HG03066 (cell line): ENCODE results near the gene TRIP4.
"Not testable (repeated sequence)": the region's sequence is repeated elsewhere in the genome, so short reads cannot be mapped to it uniquely, and the experiment has no call there.

ENCODE experiments used
- ATAC-seq: cut with Tn5 transposase; IDR thresholded peaks from one replicate; pipeline ENCODE4 v1.9.1; 2021; ENCODE audit warnings: low read depth; ENCODE audit not compliant: unreplicated experiment

TRIP4 gene

GRCh38 chr15:64380130-64380870 is 7.3 kb upstream of the TRIP4 start:
- ATAC-seq, result not testable (repeated sequence)

DNA sequence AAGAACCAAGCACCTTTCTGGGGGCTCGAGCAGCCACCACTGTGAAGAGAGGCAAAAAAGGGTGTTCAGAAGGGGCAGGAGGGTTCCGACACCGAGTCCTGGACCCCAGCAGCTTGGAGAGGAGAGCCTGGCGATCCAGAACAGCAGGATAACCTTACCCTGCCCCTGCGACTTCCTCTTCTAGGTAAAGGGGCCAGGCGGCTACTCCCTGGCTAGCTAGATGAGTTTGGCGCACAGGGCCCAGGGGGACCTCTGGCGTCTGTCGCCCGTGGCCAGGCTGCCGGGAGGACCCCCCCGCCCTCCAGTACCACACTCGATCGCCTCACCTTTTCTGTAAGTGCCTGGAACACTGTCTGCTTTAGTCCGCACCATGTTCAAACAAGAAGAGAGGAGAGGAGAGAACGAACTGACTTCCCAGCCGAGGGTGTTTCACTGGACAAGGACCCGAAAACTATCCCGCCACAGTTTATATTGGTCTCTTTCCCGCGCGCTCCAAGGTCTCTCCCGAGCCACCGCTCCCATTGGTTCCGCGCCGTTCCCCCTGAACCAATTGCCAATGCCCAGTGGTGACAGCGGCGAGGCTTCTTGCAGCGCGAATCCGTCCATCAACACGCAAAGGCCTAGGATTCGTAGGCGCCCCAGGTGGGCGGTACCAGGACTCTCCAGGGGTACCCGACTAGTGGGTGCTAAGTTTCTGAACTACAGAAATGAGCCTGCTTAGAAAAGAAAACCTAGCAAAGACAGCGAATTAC is 6.5 kb upstream of the TRIP4 start, which contains the start of gene PCLAF:
PCLAF (minus strand) TSS at position 442 of the 752 bp plus-strand sequence; CDS start at position 372, 70 bp downstream.
- ATAC-seq, result peak; percentile 92

GRCh38 chr15:64383760-64384159 is 3.9 kb upstream of the TRIP4 start:
- ATAC-seq, result no peak

GRCh38 chr15:64386291-64386690 is 1.3 kb upstream of the TRIP4 start:
- ATAC-seq, result no peak

- no peak for ATAC-seq
Measured at GRCh38 chr15:64389036-64389435, 1.4 kb downstream of the TRIP4 start.

- ATAC-seq, result not testable (repeated sequence)
Measured at GRCh38 chr15:64392471-64392870, 4.8 kb downstream of the TRIP4 start.

- no peak for ATAC-seq
Measured at GRCh38 chr15:64396789-64397188, 9.2 kb downstream of the TRIP4 start.

DNA sequence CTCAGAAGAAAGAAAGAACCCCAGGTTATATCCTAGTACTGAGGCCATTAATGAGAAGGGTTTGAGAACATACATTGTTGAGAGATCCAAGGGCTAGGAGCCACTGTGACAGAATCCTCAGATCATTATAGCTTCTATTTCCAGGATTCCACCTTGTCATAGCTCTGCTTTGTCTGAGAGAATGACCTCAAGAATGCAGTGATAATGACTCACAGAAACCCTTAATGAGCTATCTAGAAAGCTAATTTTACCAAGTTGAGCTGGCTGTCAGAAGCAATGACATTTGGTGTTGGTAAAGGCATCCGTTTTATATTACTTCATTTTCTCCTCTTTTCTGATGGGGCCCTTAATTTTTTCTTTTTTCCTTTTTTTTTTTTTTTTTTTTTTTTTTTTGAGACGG is 10.9 kb downstream of the TRIP4 start:
- ATAC-seq, result no peak

- ATAC-seq, result no peak
Measured at GRCh38 chr15:64400583-64400982, 12.9 kb downstream of the TRIP4 start.

GRCh38 chr15:64412216-64412615 is 24.6 kb downstream of the TRIP4 start:
- no peak for ATAC-seq

DNA sequence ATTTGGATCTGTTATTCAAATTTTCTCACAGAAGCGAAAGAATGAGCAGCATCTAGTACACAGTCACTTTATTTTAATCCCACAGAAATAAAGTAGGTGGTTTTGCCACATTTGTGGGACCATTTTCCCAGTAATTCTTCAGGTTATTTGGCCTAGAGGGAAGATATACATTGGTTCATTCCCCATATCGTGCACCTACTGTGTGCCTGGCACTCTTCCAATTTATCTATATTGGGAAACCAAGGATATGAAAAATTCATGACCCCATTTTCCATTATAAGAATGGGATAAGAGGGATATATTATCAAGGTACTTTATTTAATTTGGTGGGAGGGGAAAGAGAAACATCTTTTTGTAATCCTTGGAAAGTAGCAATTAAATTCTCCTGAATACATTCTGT is 35.1 kb downstream of the TRIP4 start:
- ATAC-seq, result no peak

- no peak for ATAC-seq
Measured at GRCh38 chr15:64423970-64424369, 36.3 kb downstream of the TRIP4 start.

DNA sequence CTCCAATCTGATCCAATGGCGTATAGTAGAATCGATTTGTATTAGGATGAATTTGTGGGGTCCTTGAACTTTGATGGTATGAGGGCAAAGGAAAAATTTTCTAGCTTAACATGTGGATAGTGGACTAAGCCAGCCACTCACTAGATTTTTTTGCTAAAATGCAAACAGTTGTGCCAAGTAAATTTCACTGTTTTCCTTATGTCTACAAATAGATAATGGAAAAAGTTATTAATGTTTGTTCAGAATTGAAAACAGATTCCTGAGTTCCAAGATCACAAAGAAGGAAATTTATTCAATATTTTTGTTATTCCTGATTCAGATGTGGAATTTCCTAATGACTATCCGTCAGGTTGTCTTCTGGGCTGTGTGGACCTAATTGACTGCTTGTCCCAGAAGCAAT is 37.6 kb downstream of the TRIP4 start:
- ATAC-seq, result no peak

DNA sequence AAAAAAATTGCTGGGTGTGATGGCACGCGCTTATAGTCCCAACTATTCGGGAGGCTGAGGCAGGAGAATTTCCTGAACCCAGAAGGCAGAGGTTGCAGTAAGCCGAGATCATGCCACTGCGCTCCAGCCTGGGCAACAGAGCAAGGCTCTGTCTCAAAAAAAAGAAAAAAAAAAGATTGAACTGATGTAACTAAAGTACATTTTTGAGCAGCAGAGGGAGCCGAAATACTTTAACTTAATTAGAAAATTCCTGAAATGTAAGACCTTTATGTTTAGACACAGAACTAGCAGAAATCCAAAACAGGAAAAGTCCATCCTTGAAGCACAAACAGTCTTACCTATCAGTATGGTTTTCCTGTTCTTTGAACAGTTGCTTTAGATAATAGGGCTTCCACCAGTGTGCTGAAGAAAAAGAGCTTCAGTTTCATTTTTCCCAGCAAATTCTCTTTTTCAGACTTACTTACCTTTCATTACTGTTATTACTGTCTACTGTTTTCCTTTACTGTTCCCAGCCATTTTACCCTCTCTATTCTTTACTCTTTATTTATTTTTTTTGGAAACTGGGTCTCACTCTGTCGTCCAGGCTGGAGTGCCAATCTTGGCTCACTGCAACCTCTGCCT is 39.3 kb downstream of the TRIP4 start:
- ATAC-seq, result no peak

- no peak for ATAC-seq
Measured at GRCh38 chr15:64429448-64429847, 41.8 kb downstream of the TRIP4 start.

DNA sequence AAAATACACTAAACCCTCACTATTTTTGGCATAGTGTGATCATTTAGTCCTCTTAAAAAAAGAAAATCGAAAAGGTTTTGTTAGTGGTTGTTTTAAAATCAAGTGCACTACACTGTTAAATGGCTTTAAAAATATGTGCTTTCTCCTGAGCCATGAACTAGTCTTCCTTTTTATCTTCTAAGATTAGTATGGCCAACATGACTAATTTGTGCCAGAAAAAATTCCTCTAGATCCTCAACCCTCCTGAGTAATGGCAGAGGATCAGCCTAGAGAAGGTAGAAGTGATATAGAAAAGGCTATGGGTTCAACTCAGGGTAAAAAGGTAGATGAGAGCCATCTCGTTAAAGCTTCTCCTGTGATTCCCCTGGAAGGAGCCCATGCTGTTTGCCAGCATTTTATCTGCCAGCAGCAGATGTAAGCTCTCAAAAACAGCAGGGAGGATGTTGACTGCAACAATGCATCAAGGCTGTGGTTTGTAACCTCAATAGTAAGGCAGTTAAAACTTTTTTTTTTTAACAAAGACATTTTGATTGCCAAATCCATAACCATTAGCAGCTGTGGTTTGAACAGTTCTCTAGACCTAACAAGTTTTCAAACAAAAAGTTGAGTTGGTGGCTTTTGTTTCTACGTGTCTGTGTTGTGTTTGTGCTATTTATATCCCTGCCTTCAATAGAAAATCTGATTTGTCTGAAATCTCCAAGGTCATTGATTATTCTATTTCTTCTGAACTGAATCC is 42.5 kb downstream of the TRIP4 start:
- no peak for ATAC-seq

DNA sequence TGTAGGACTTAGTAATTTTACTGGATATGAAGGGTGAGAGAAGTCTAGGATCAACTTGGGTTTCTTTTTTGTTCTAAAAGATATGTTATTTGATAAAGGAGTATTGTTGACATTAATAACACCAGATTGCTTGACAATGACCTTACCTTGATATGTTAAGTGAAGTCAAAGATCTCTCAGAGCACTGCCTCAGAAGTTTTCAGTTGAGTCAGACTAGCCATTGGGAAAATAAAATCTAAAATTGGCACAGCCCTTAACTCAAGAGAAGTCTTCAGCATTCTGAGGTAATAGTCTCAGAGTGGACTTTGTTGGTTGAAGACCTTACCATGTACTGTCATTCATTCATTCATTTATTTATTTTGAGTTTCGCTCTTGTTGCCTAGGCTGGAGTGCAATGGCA is 50.3 kb downstream of the TRIP4 start:
- ATAC-seq, result no peak

DNA sequence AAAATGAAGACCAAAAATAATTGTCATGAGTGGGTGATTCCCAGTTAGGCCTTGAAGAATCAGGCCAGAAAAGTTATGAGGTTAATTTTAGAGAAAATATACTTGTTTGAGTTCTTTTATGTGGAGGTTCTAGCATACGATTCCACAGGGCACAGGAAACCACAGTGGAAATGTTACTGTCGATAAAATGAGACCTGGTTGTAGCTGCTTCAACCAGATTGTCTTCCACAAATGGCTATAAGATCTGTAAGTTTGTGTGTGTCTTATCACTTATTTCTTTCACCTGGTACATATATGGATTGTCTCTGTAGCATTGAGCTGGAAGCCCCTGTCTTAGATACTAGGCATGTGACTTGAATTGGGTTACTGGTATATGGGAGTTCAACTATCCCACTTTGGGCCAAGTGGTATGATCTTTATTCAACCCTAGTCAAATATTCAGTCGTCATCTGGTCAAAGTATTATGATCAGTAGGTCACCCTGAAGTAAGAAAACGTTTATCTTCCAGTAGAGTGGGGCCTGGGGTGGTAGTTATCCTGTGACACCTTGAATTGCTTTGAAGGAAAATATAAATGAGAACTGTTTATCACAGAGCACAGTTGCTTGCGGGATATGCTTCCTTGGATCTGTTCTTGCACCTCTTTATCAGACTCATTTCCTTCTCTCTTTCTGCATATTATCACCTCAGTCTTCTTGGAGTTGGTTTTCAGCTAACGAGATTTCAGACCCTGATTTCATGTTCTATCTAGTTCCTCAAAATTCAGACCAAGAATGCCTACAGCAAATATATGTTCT is 51.2 kb downstream of the TRIP4 start:
- no peak for ATAC-seq

DNA sequence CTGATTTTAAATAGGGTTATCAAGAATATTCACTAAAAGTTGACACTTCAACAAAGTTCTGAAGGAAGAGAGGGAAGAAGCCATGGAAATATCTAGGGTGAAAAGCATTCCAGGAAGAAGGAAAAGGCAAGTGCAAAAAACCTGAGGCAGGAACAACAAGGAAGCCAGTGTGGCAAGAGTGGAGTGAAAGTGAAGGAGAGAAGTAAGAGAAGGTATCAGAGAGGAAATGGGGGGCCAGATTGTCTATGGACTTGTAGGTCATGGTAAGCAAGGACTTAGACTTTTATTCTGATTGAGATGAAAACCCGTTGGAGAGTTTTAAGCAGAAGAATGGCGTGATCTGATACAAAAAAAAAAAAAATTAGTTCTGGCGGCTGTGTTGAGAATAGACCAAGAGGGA is 54.2 kb downstream of the TRIP4 start:
- ATAC-seq, result no peak

DNA sequence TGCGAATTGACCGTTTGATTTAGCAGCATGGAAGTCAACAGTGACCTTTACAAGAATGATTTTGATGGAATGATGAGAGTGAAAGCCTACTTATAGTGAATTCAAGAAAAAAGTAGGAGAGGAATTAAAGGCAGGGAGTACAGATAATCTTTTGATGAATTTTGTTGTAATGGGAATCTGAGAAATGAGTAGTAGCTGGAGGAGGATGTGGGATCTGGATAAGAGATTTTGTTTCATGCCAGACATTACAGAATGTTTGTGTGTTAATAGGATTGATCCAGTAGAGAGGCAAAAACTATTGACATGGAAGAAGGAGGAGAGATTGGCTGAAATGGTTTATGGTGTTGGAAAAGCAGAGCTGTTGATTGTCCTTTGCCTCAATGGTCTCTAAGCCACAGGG is 55.4 kb downstream of the TRIP4 start:
- ATAC-seq, result no peak
